GM10248 (cell line): ENCODE results near the gene DUS2.
"Not testable (repeated sequence)": the region's sequence is repeated elsewhere in the genome, so short reads cannot be mapped to it uniquely, and the experiment has no call there.

Experiments used
- CTCF ChIA-PET: fragments of 300-600 bp; sonication (Branson Sonifier 250); formaldehyde crosslinking; extraction: SDS; loops from one replicate; lab custom pipeline; 2021; ENCODE audit warnings: antibody characterized with exemption; lab: Yijun Ruan, JAX
- POLR2A ChIA-PET: fragments of 350-650 bp; sonication (Branson Sonifier 250); formaldehyde crosslinking; extraction: SDS; loops from one replicate; lab custom pipeline; 2020; ENCODE audit warnings: antibody characterized with exemption; lab: Yijun Ruan, JAX
- DNase-seq: peaks from one replicate; pipeline ENCODE4 v3.0.0; 2012; ENCODE audit errors: extremely low spot score
- TF ChIP-seq, protein P1 (sequence below): IDR thresholded peaks from 2 replicates; pipeline ENCODE4 v1.5.1; 2012; ENCODE audit warnings: mild to moderate bottlenecking, low read depth; ENCODE audit errors: extremely low read depth, missing control alignments, control extremely low read depth

DUS2 gene

DNA sequence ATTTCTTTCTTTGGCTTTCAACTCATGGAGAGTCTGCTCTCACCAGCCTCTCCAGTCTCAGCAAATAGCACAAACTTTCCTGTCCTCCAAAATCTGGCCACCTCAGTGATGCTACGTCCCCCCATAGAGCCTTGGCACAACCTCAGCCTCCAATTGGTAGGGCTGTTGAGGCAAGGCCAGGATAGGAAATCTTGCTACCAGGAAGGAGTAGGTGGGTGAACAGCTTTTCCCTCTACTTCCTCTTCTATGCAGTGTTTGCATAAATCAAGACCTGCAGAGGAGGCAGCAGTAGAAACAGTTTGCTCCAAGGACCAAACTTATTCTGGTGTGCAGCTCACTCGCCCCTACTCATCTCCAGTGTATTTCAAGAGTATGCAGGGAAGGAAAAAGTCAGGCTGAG lies 23.1 kb upstream of the DUS2 start:
- POLR2A ChIA-PET: no interaction called here
- CTCF ChIA-PET: interaction anchor here (1.2 to 1.4 kb wide), 3 partner anchors 30 to 74 kb away, joined by 3 read pairs; no protein-coding TSS in a partner anchor
- DNase-seq: no peak
- TF ChIP-seq, protein P1, sequence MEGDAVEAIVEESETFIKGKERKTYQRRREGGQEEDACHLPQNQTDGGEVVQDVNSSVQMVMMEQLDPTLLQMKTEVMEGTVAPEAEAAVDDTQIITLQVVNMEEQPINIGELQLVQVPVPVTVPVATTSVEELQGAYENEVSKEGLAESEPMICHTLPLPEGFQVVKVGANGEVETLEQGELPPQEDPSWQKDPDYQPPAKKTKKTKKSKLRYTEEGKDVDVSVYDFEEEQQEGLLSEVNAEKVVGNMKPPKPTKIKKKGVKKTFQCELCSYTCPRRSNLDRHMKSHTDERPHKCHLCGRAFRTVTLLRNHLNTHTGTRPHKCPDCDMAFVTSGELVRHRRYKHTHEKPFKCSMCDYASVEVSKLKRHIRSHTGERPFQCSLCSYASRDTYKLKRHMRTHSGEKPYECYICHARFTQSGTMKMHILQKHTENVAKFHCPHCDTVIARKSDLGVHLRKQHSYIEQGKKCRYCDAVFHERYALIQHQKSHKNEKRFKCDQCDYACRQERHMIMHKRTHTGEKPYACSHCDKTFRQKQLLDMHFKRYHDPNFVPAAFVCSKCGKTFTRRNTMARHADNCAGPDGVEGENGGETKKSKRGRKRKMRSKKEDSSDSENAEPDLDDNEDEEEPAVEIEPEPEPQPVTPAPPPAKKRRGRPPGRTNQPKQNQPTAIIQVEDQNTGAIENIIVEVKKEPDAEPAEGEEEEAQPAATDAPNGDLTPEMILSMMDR: no peak

DNA sequence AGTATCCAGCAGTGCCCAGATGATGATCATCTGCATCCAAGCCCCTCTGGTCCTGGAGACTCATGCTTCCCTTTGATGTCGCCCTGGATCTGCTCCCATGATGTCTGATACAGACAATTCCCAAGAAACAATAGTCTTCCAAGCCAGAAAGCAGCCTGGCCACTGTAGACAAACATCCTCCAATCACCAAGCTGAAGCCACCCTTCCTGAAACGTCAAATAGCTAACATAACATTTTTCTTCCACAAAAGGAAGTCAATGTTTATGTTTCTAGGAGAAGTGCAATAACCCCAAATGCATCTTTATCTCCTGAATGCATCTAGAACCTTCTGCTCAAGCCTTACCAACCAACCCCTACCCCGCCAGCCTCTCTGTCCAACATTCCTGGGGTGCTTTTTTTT lies 22.6 kb upstream of the DUS2 start:
- no peak for DNase-seq
- ChIA-PET CTCF (interaction anchor here (1.2 to 1.4 kb wide), 2 partner anchors 29 to 66 kb away, joined by 3 read pairs; no protein-coding TSS in a partner anchor), POLR2A (no interaction called here)
- TF ChIP-seq, protein P1: no peak

DNA sequence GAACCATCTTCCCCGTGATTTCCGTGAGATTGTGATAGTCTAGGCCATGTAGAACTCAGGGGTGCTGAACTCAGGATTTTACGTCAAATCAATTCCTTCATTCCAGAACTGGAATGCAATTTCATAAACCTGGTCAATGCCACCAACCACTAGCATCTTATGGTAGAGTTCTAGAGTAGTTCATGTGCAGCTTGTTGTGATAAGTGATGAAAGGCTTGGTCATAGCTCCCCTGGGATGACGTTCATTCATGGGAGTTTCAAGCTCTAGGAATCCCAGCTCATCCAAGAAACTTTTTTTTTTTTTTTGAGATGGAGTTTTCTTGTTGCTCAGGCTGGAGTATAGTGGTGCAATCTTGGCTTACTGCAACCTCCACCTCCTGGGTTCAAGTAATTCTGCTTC lies 20.1 kb upstream of the DUS2 start:
- ChIA-PET CTCF (interaction anchor here (1.0 to 4.5 kb wide), 9 partner anchors 9 to 61 kb away, joined by 4 to 12 read pairs (median 6); partner anchors contain the start of genes DDX28, DPEP2NB and DUS2), POLR2A (interaction anchor here (0.6 kb wide), 1 partner anchor 158 kb away, joined by 3 read pairs; no protein-coding TSS in a partner anchor)
- TF ChIP-seq, protein P1: no peak
- DNase-seq: no peak

DNA sequence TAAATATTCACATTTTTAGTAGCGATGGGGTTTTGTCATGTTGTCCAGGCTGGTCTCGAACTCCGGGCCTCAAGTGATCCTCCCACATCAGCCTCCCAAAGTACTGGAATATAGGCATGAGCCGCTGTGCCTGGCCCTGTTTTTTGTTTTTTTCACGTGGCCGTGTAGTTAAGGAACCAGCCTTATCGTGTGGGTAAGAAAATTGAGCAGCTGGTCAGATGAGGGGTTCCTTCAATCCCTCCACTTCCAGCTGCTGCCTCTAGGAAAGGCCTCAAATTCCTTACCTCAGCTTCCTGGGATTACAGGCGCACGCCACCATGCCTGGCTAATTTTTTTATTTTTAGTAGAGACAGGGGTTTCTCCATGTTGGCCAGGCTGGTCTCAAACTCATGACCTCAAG lies 17.9 kb upstream of the DUS2 start:
- ChIA-PET POLR2A (no interaction called here), CTCF (interaction anchor here (1.0 to 4.5 kb wide), 3 partner anchors 9 to 18 kb away, joined by 5 to 12 read pairs (median 7); partner anchors contain the start of genes DDX28 and DUS2)
- TF ChIP-seq, protein P1: no peak
- no peak for DNase-seq

DNA sequence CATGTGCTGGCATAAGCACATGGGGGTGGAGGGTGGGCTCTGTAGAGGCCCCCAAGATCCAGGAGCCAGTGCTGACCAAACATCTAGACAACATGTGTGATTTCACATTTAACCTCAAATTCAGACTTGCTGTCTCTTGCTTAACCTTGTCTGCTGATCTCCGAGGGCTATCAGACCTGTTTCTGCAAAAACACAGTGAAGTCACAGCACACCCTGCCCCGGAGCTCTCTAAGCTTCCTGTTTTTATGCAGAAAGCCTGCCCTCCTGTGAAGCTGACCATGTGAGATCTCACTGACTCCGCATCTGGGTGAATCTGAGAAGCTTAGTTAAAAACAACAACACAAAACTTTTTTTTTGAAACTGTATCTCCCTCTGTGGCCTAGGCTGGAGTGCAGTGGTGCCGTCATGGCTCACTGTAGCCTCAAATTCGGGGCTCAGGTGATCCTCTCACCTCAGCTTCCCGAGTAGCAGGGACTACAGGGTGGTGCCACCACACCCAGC lies 17.2 kb upstream of the DUS2 start:
- POLR2A ChIA-PET: no interaction called here
- TF ChIP-seq, protein P1: no peak
- DNase-seq: no peak
- CTCF ChIA-PET: interaction anchor here (1.0 to 4.5 kb wide), 5 partner anchors 10 to 224 kb away, joined by 4 to 12 read pairs (median 5); partner anchors contain the start of genes DDX28 and DUS2

DNA sequence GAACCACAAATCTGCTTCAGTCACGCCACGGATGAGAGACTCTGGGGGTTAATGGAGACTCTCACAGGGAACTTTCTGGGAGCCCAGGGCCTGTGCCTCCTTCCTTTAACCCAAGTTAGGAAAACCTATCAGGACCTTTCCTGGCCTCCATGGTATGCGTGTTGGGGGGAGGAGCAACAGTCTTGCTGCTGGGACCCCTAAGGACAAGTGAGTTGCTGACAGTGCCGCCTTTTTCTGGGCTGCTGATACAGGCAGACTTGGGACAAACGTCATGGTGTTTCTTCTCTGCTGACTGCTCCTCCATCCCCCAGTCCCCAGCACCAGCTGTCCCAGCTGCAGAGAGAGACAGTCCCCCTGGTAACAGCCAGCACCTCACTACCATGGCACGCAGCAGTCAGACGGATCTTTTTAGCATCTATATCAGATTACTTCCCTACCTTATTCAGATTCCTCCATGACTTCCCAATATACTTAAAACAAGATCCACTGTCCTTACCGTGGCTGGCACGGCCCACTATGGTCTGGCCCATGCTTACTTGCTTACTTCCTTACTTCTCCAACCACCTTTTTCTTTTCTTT lies 13.8 kb upstream of the DUS2 start:
- CTCF ChIA-PET: interaction anchor here (1.4 kb wide), 1 partner anchor 26 kb away, joined by 3 read pairs; no protein-coding TSS in a partner anchor
- TF ChIP-seq, protein P1: no peak
- POLR2A ChIA-PET: no interaction called here
- DNase-seq: no peak

DNA sequence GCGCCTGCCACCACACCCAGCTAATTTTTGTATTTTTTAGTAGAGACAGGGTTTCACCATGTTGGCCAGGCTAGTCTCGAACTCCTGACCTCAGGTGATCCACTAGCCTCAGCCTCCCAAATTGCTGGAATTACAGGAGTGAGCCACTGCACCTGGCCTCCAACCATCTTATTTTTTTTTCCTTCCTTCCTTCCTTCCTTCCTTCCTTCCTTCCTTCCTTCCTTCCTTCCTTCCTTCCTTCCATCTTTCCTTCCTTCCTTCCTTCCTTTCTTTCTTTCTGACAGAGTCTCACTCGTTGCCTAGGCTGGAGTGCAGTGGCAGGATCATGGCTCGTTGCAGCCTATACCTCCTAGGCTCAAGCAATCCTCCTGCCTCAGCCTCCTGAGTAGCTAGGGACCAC lies 13.2 kb upstream of the DUS2 start:
- DNase-seq, POLR2A ChIA-PET: not testable (repeated sequence)
- CTCF ChIA-PET: interaction anchor here (0.6 kb wide), 1 partner anchor 31 kb away, joined by 3 read pairs; no protein-coding TSS in a partner anchor
